ENCODE data around the gene KYNU. TPM values are rescaled to one million over a fixed set of nuclear protein-coding genes. Genes with fewer than 3 reads are reported as not detected.
"Not testable (repeated sequence)": the region's sequence is repeated elsewhere in the genome, so short reads cannot be mapped to it uniquely, and the experiment has no call there.

Gene KYNU
- total RNA-seq, 1 experiment from 2014 or later = 0.75 TPM

- Histone ChIP-seq H3K4me1 (ENCODE audit: low read length) (peaks cover 32% of the 10 kb centered on the region), H3K9me3 (ENCODE audit: low read length) (no peaks in the 10 kb centered on the region), H3K4me2 (ENCODE audit: low read depth, low read length, poor library complexity, severe bottlenecking) (peak overlapping the region; percentile 63), H3K27me3 (ENCODE audit: low read length) (no peaks in the 10 kb centered on the region), H3K79me2 (ENCODE audit: low read length) (no peaks in the 10 kb centered on the region), H3K36me3 (ENCODE audit: insufficient read depth, low read length) (no peaks in the 10 kb centered on the region), H4K20me1 (ENCODE audit: insufficient read depth, low read depth, low read length) (no peaks in the 10 kb centered on the region), H3K9me2 (replicated peaks; ENCODE audit: insufficient read depth, low read length) (no peaks in the 10 kb centered on the region), H2AFZ (ENCODE audit: low read length) (peak overlapping the region; percentile 93), H3K4me3 (ENCODE audit: low read length) (peak overlapping the region; percentile 51), H3K27ac (ENCODE audit: low read length) (peak overlapping the region; percentile 67), H3K9ac (ENCODE audit: low read length) (peak overlapping the region; percentile 49)
- DNase-seq = no peak
Observed at GRCh38 chr2:142866426-142866825, 11.0 kb upstream of the KYNU start.

GRCh38 chr2:142867136-142867535 is 10.3 kb upstream of the KYNU start:
- Histone ChIP-seq H3K9me3 (ENCODE audit: low read length) (no peaks in the 10 kb centered on the region), H4K20me1 (ENCODE audit: insufficient read depth, low read depth, low read length) (no peaks in the 10 kb centered on the region), H3K36me3 (ENCODE audit: insufficient read depth, low read length) (no peaks in the 10 kb centered on the region), H3K27ac (ENCODE audit: low read length) (no peak overlapping the region), H3K4me1 (ENCODE audit: low read length) (peaks cover 33% of the 10 kb centered on the region), H2AFZ (ENCODE audit: low read length) (peak overlapping the region; percentile 59; the same call in 1 of the 2 replicates), H3K4me2 (ENCODE audit: low read depth, low read length, poor library complexity, severe bottlenecking) (no peak overlapping the region), H3K9ac (ENCODE audit: low read length) (no peak overlapping the region), H3K9me2 (replicated peaks; ENCODE audit: insufficient read depth, low read length) (no peaks in the 10 kb centered on the region), H3K27me3 (ENCODE audit: low read length) (no peaks in the 10 kb centered on the region), H3K79me2 (ENCODE audit: low read length) (no peaks in the 10 kb centered on the region), H3K4me3 (ENCODE audit: low read length) (no peak overlapping the region)
- DNase-seq = peak; percentile 48

- Histone ChIP-seq H3K9me2 (replicated peaks; ENCODE audit: insufficient read depth, low read length) (no peaks in the 10 kb centered on the region), H3K36me3 (ENCODE audit: insufficient read depth, low read length) (no peaks in the 10 kb centered on the region), H3K27ac (ENCODE audit: low read length) (no peak overlapping the region), H3K9me3 (ENCODE audit: low read length) (no peaks in the 10 kb centered on the region), H3K9ac (ENCODE audit: low read length) (no peak overlapping the region), H3K27me3 (ENCODE audit: low read length) (no peaks in the 10 kb centered on the region), H2AFZ (ENCODE audit: low read length) (no peak overlapping the region), H3K4me2 (ENCODE audit: low read depth, low read length, poor library complexity, severe bottlenecking) (no peak overlapping the region), H4K20me1 (ENCODE audit: insufficient read depth, low read depth, low read length) (no peaks in the 10 kb centered on the region), H3K79me2 (ENCODE audit: low read length) (no peaks in the 10 kb centered on the region), H3K4me1 (ENCODE audit: low read length) (peaks cover 33% of the 10 kb centered on the region), H3K4me3 (ENCODE audit: low read length) (no peak overlapping the region)
- DNase-seq = no peak
Observed at GRCh38 chr2:142868229-142868762, 9.2 kb upstream of the KYNU start.

GRCh38 chr2:142869065-142869460 is 8.4 kb upstream of the KYNU start:
- H3K79me2 ChIP-seq (ENCODE audit: low read length); H3K9me2 ChIP-seq (replicated peaks; ENCODE audit: insufficient read depth, low read length); H3K27ac ChIP-seq (ENCODE audit: low read length); H3K4me3 ChIP-seq (ENCODE audit: low read length); DNase-seq; H3K27me3 ChIP-seq (ENCODE audit: low read length); H2AFZ ChIP-seq (ENCODE audit: low read length); H4K20me1 ChIP-seq (ENCODE audit: insufficient read depth, low read depth, low read length); H3K9me3 ChIP-seq (ENCODE audit: low read length); H3K9ac ChIP-seq (ENCODE audit: low read length); H3K36me3 ChIP-seq (ENCODE audit: insufficient read depth, low read length); H3K4me2 ChIP-seq (ENCODE audit: low read depth, low read length, poor library complexity, severe bottlenecking): not testable (repeated sequence)
- peaks cover 33% of the 10 kb centered on the region for H3K4me1 ChIP-seq (ENCODE audit: low read length)

DNA sequence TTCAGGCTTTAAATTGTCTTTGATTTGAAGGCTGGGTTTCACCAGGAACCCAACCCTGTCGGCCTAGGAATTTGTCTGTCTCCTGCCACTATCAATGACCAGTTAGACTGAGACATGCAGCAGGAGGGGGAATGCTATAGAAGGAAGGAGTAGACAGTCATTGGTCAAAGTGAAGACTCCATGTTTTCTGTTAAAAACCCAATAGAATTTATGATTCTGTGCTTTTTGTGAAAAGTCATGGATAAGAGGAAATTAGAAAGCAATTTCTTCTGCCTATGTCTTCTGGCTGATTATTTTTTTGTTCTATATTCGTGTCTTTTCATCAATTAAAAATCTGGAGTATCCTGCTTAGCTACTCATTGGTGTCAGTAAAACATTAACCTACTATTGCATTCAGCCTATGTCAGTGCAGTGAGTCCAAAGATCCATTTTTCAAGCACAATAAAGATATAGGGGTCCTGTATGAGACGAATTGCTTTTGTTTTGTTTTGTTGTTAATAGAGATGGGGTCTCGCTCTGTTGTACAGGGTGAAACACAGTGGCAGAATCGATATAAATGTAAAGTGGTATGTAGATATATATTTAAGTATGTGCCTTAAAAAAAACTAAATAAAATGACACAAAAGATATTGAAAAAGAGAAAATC is 7.9 kb upstream of the KYNU start:
- H3K9ac ChIP-seq (ENCODE audit: low read length) = no peak overlapping the region

GRCh38 chr2:142870526-142870925 is 6.9 kb upstream of the KYNU start:
- no peaks in the 10 kb centered on the region for H3K79me2 ChIP-seq (ENCODE audit: low read length)
- H3K9me2 ChIP-seq (replicated peaks; ENCODE audit: insufficient read depth, low read length) = no peaks in the 10 kb centered on the region
- no peak for DNase-seq
- no peak overlapping the region for H3K27ac ChIP-seq (ENCODE audit: low read length)
- H3K9me3 ChIP-seq (ENCODE audit: low read length) = no peaks in the 10 kb centered on the region
- peaks cover 29% of the 10 kb centered on the region for H3K4me1 ChIP-seq (ENCODE audit: low read length)
- no peaks in the 10 kb centered on the region for H3K36me3 ChIP-seq (ENCODE audit: insufficient read depth, low read length)
- peak overlapping the region; percentile 85 for H2AFZ ChIP-seq (ENCODE audit: low read length)
- H3K9ac ChIP-seq (ENCODE audit: low read length) = no peak overlapping the region
- no peaks in the 10 kb centered on the region for H3K27me3 ChIP-seq (ENCODE audit: low read length)
- H3K4me3 ChIP-seq (ENCODE audit: low read length) = no peak overlapping the region
- peak overlapping the region; percentile 13 for H3K4me2 ChIP-seq (ENCODE audit: low read depth, low read length, poor library complexity, severe bottlenecking)
- H4K20me1 ChIP-seq (ENCODE audit: insufficient read depth, low read depth, low read length) = no peaks in the 10 kb centered on the region

More for the DNA sequence above, 7.9 kb upstream of the KYNU start:
- H3K4me3 ChIP-seq (ENCODE audit: low read length) = no peak overlapping the region
- no peaks in the 10 kb centered on the region for H3K79me2 ChIP-seq (ENCODE audit: low read length)
- H3K4me1 ChIP-seq (ENCODE audit: low read length) = peaks cover 33% of the 10 kb centered on the region
- no peaks in the 10 kb centered on the region for H3K36me3 ChIP-seq (ENCODE audit: insufficient read depth, low read length)
- H2AFZ ChIP-seq (ENCODE audit: low read length) = no peak overlapping the region
- H3K27ac ChIP-seq (ENCODE audit: low read length) = no peak overlapping the region
- H3K27me3 ChIP-seq (ENCODE audit: low read length) = no peaks in the 10 kb centered on the region
- no peaks in the 10 kb centered on the region for H3K9me3 ChIP-seq (ENCODE audit: low read length)
- DNase-seq = no peak
- H3K4me2 ChIP-seq (ENCODE audit: low read depth, low read length, poor library complexity, severe bottlenecking) = no peak overlapping the region
- no peaks in the 10 kb centered on the region for H4K20me1 ChIP-seq (ENCODE audit: insufficient read depth, low read depth, low read length)
- no peaks in the 10 kb centered on the region for H3K9me2 ChIP-seq (replicated peaks; ENCODE audit: insufficient read depth, low read length)

DNA sequence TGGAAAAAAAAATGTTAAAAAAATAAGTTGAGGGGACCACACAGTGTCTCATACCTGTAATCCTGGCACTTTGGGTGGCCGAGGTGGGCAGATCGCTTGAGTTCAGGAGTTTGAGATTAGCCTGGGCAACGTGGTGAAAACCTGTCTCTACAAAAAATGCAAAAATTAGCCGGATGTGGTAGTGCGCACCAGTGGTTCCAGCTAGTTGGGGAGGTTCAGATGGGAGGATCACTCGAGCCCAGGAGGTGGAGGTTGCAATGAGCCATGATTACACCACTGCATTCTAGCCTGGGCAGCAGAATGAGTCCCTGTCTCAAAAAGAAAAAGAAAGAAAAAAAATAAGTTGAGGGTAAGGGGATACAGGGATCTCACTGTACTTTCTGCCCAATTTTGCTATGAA is 6.1 kb upstream of the KYNU start:
- Histone ChIP-seq H3K9me2 (replicated peaks; ENCODE audit: insufficient read depth, low read length) (no peaks in the 10 kb centered on the region), H3K36me3 (ENCODE audit: insufficient read depth, low read length) (no peaks in the 10 kb centered on the region), H2AFZ (ENCODE audit: low read length) (no peak overlapping the region), H3K9ac (ENCODE audit: low read length) (no peak overlapping the region), H3K4me1 (ENCODE audit: low read length) (peaks cover 20% of the 10 kb centered on the region), H4K20me1 (ENCODE audit: insufficient read depth, low read depth, low read length) (no peaks in the 10 kb centered on the region), H3K27ac (ENCODE audit: low read length) (no peak overlapping the region), H3K4me2 (ENCODE audit: low read depth, low read length, poor library complexity, severe bottlenecking) (no peak overlapping the region), H3K9me3 (ENCODE audit: low read length) (no peaks in the 10 kb centered on the region), H3K79me2 (ENCODE audit: low read length) (no peaks in the 10 kb centered on the region), H3K27me3 (ENCODE audit: low read length) (no peaks in the 10 kb centered on the region), H3K4me3 (ENCODE audit: low read length) (no peak overlapping the region)
- DNase-seq = peak; percentile 61

DNA sequence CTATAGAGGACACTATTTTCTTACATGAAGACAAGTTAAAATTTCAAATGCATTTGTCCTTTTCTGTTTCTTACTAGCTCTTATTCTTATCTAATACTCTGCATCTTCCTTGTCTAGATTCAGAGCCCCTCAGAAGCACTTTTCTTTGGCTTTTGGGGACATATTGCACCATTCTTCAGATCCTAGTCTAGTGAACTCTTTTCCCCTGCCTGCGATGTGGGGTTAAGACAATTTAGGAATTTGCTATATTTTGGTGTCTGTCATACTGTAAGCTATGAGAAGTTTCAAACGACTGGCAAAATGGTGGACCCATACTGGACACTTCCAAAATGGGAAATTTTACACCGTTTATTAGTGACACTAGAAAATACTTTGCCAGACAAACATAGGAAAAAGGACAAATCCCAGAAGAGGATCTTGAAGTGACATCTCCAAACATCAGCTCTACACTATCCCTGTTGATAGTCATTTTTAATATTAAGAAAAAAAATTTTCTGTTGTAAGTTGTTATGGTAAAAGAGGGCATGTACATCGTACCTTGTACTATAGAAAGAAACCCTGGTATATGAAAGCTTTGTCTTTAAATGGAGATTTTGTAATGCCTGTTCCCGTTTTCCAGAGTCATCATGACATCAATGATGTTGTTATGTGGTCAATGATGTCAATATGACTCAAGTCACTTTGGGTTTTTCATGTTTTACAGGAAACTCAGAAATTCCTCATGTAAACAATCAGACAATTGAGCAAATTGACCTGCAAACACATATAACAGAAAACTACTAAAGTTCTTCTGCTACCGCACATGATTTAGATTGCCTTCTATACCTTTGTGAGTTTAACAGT is 4.4 kb upstream of the KYNU start:
- DNase-seq = no peak
- no peaks in the 10 kb centered on the region for H3K27me3 ChIP-seq (ENCODE audit: low read length)
- H3K4me1 ChIP-seq (ENCODE audit: low read length) = peaks cover 26% of the 10 kb centered on the region
- no peak overlapping the region for H3K9ac ChIP-seq (ENCODE audit: low read length)
- H3K9me2 ChIP-seq (replicated peaks; ENCODE audit: insufficient read depth, low read length) = no peaks in the 10 kb centered on the region
- no peak overlapping the region for H3K27ac ChIP-seq (ENCODE audit: low read length)
- no peak overlapping the region for H3K4me2 ChIP-seq (ENCODE audit: low read depth, low read length, poor library complexity, severe bottlenecking)
- no peak overlapping the region for H2AFZ ChIP-seq (ENCODE audit: low read length)
- H3K4me3 ChIP-seq (ENCODE audit: low read length) = no peak overlapping the region
- no peaks in the 10 kb centered on the region for H3K9me3 ChIP-seq (ENCODE audit: low read length)
- H3K79me2 ChIP-seq (ENCODE audit: low read length) = no peaks in the 10 kb centered on the region
- H4K20me1 ChIP-seq (ENCODE audit: insufficient read depth, low read depth, low read length) = no peaks in the 10 kb centered on the region
- H3K36me3 ChIP-seq (ENCODE audit: insufficient read depth, low read length) = no peaks in the 10 kb centered on the region
